Naive thymus-derived CD4-positive, alpha-beta T cell (primary cell): ENCODE measurements around the gene SMIM20. TPM values are rescaled to one million over a fixed set of nuclear protein-coding genes. Genes with fewer than 3 reads are reported as not detected.

Experiments used
- ATAC-seq: fragments of 150-1000 bp; cut with Tn5 transposase; 2 replicates; pipeline ENCODE4 v1.10.0; 2021; ENCODE audit warnings: mild to moderate bottlenecking, moderate library complexity
- CTCF ChIA-PET: fragments of 350-600 bp; sonication (Branson Sonifier 250); formaldehyde crosslinking; loops from one replicate; lab custom pipeline; 2021; ENCODE audit warnings: antibody characterized with exemption; lab: Charles Lee
- POLR2A ChIA-PET: fragments of 350-600 bp; sonication (Branson Sonifier 250); formaldehyde crosslinking; loops from one replicate; lab custom pipeline; 2021; ENCODE audit warnings: antibody characterized with exemption, inconsistent platforms; lab: Charles Lee
- DNase-seq, 9 donors: peaks; one replicate each; pipeline versions ENCODE4 v3.0.0 to v3.0.0-alpha.2; 2020 to 2022; ENCODE audit warnings: mixed read lengths in 1 of 9
- H3K27ac ChIP-seq: one replicate; pipeline ENCODE4 v1.7.0; 2013; ENCODE audit warnings: mild to moderate bottlenecking, low read depth, low read length, moderate library complexity
- H3K27me3 ChIP-seq, 2 donors: one replicate each; pipeline ENCODE4 v1.7.0; 2013; ENCODE audit warnings: low read length in 2 of 2, mild to moderate bottlenecking in 2 of 2, moderate library complexity in 2 of 2; ENCODE audit not compliant: control insufficient read depth in 2 of 2, insufficient read depth in 2 of 2
- H3K36me3 ChIP-seq, 3 experiments: 1 replicate in 2 of 3; 2 replicates in 1 of 3; pipeline ENCODE4 v1.7.0; 2013; ENCODE audit warnings: low read length in 3 of 3, mild to moderate bottlenecking in 3 of 3, moderate library complexity in 1 of 3; ENCODE audit not compliant: insufficient read depth in 3 of 3, control insufficient read depth in 2 of 3
- H3K4me1 ChIP-seq, 2 donors: one replicate each; pipeline ENCODE4 v1.7.0; 2013; ENCODE audit warnings: low read length in 2 of 2, mild to moderate bottlenecking in 2 of 2, moderate library complexity in 1 of 2; ENCODE audit not compliant: control insufficient read depth in 2 of 2, insufficient read depth in 2 of 2
- H3K4me3 ChIP-seq: 2 replicates; pipeline ENCODE4 v1.7.0; 2013; ENCODE audit warnings: mild to moderate bottlenecking, low read length
- H3K9me3 ChIP-seq, 3 experiments: 1 replicate in 2 of 3; 2 replicates in 1 of 3; pipeline ENCODE4 v1.7.0; 2013; ENCODE audit warnings: low read length in 3 of 3; ENCODE audit not compliant: control insufficient read depth in 2 of 3
- H3K27ac Mint-ChIP-seq, 9 donors: one replicate each; pipeline ENCODE4 v1.8.0; 2020 to 2022; ENCODE audit warnings: mixed read lengths in 9 of 9, mild to moderate bottlenecking in 8 of 9, moderate library complexity in 5 of 9, inconsistent platforms in 2 of 9
- H3K27me3 Mint-ChIP-seq, 5 donors: one replicate each; pipeline ENCODE4 v1.8.0; 2021 to 2022; ENCODE audit warnings: mixed read lengths in 5 of 5, mild to moderate bottlenecking in 1 of 5
- H3K36me3 Mint-ChIP-seq, 5 donors: one replicate each; pipeline ENCODE4 v1.8.0; 2020 to 2022; ENCODE audit warnings: mixed read lengths in 5 of 5, mild to moderate bottlenecking in 3 of 5, inconsistent platforms in 1 of 5
- H3K4me1 Mint-ChIP-seq, 7 donors: one replicate each; pipeline ENCODE4 v1.8.0; 2020 to 2022; ENCODE audit warnings: mixed read lengths in 7 of 7, mild to moderate bottlenecking in 3 of 7, inconsistent platforms in 1 of 7
- H3K4me3 Mint-ChIP-seq, 10 donors: one replicate each; pipeline ENCODE4 v1.8.0; 2020 to 2022; ENCODE audit warnings: mild to moderate bottlenecking in 10 of 10, mixed read lengths in 10 of 10, moderate library complexity in 6 of 10, inconsistent platforms in 2 of 10
- H3K9me3 Mint-ChIP-seq, 11 donors: one replicate each; pipeline ENCODE4 v1.8.0; 2020 to 2022; ENCODE audit warnings: mixed read lengths in 11 of 11, mild to moderate bottlenecking in 4 of 11, inconsistent platforms in 1 of 11, moderate library complexity in 1 of 11
- intact Hi-C, 2 donors: fragments of 100-400 bp; cut with micrococcal nuclease; formaldehyde crosslinking; loops; one replicate each; pipeline ENCODE4 v1.15.1; 2023
- polyA plus RNA-seq, 2 donors: library from polyadenylated mRNA; unstranded; fragments of 300-500 nt; fragmentation: Illumina TruSeq; gene quantifications; one replicate each; pipeline ENCODE4 v1.2.3, GENCODE V29; 2021
- total RNA-seq, 6 experiments: library from RNA in 5 of 6; stranded (reverse) in 5 of 6; gene quantifications; 1 replicate in 5 of 6; 2 replicates in 1 of 6; pipeline ENCODE4 v1.2.3 and lab custom pipeline; 2021 to 2026

SMIM20 gene
- total and polyA plus RNA-seq, 7 experiments from 2014 or later: 11.6 to 67.5 (median 17.8) TPM

- ATAC-seq: no peak
- no peaks in the 10 kb centered on the region for H3K4me1 ChIP-seq
- no peaks in the 10 kb centered on the region for H3K27me3 ChIP-seq
- POLR2A ChIA-PET: no interaction called here
- intact Hi-C loops: no loop called here
- Mint-ChIP-seq H3K36me3 (no peaks in the 10 kb centered on the region), H3K27me3 (no peaks in the 10 kb centered on the region), H3K4me3 (no peak overlapping the region), H3K9me3 (no peaks in the 10 kb centered on the region), H3K4me1 (peaks cover 0 to 6% (median 2%) of the 10 kb centered on the region in 7 donors), H3K27ac (no peak overlapping the region)
- H3K36me3 ChIP-seq: no peaks in the 10 kb centered on the region
- CTCF ChIA-PET: no interaction called here
- no peak overlapping the region for H3K4me3 ChIP-seq
- DNase-seq: no peak
- H3K27ac ChIP-seq: no peak overlapping the region
- no peaks in the 10 kb centered on the region for H3K9me3 ChIP-seq
Measured at GRCh38 chr4:25889589-25890503, 24.2 kb upstream of the SMIM20 start.

- POLR2A ChIA-PET: no interaction called here
Measured at GRCh38 chr4:25890571-25891485, 23.2 kb upstream of the SMIM20 start.

GRCh38 chr4:25892796-25893195 lies 21.2 kb upstream of the SMIM20 start:
- no peak overlapping the region for H3K27ac ChIP-seq
- no peak overlapping the region for H3K27ac Mint-ChIP-seq
- no peaks in the 10 kb centered on the region for H3K9me3 ChIP-seq
- H3K4me1 Mint-ChIP-seq: peaks cover 0 to 6% (median 2%) of the 10 kb centered on the region in 7 donors
- ATAC-seq (no peak), DNase-seq (no peak)
- H3K4me1 ChIP-seq: no peaks in the 10 kb centered on the region
- no peaks in the 10 kb centered on the region for H3K36me3 ChIP-seq
- no peak overlapping the region for H3K4me3 Mint-ChIP-seq
- intact Hi-C loops: no loop called here
- peaks cover 0 to 3% (median 0%) of the 10 kb centered on the region in 5 donors for H3K27me3 Mint-ChIP-seq
- H3K36me3 Mint-ChIP-seq: no peaks in the 10 kb centered on the region
- no peak overlapping the region for H3K4me3 ChIP-seq
- CTCF ChIA-PET: no interaction called here
- H3K9me3 Mint-ChIP-seq: no peaks in the 10 kb centered on the region
- no peaks in the 10 kb centered on the region for H3K27me3 ChIP-seq
- POLR2A ChIA-PET: no interaction called here

More at GRCh38 chr4:25890571-25891485, 23.2 kb upstream of the SMIM20 start:
- Mint-ChIP-seq H3K36me3 (no peaks in the 10 kb centered on the region), H3K27ac (no peak overlapping the region), H3K4me1 (peaks cover 0 to 6% (median 2%) of the 10 kb centered on the region in 7 donors), H3K27me3 (peaks cover 0 to 3% (median 0%) of the 10 kb centered on the region in 5 donors), H3K4me3 (no peak overlapping the region), H3K9me3 (no peaks in the 10 kb centered on the region)
- H3K4me3 ChIP-seq: no peak overlapping the region
- DNase-seq (no peak), ATAC-seq (no peak)
- H3K27me3 ChIP-seq: no peaks in the 10 kb centered on the region
- H3K27ac ChIP-seq: no peak overlapping the region
- H3K4me1 ChIP-seq: no peaks in the 10 kb centered on the region
- intact Hi-C loops: no loop called here
- CTCF ChIA-PET: no interaction called here
- H3K36me3 ChIP-seq: no peaks in the 10 kb centered on the region
- no peaks in the 10 kb centered on the region for H3K9me3 ChIP-seq

- ATAC-seq (no peak), DNase-seq (no peak)
- H3K27me3 Mint-ChIP-seq: peaks cover 0 to 3% (median 0%) of the 10 kb centered on the region in 5 donors
- ChIA-PET POLR2A (no interaction called here), CTCF (interaction anchor here (0.6 kb wide), 1 partner anchor 54 kb away, joined by 3 read pairs; no protein-coding TSS in a partner anchor)
- Histone ChIP-seq H3K9me3 (no peaks in the 10 kb centered on the region), H3K27me3 (no peaks in the 10 kb centered on the region), H3K4me3 (no peak overlapping the region), H3K4me1 (no peaks in the 10 kb centered on the region), H3K27ac (no peak overlapping the region), H3K36me3 (no peaks in the 10 kb centered on the region)
- intact Hi-C loops: no loop called here
- H3K9me3 Mint-ChIP-seq: no peaks in the 10 kb centered on the region
- no peaks in the 10 kb centered on the region for H3K36me3 Mint-ChIP-seq
- H3K4me1 Mint-ChIP-seq: no peaks in the 10 kb centered on the region
- no peak overlapping the region for H3K27ac Mint-ChIP-seq
- no peak overlapping the region for H3K4me3 Mint-ChIP-seq
Measured at GRCh38 chr4:25896776-25897539, 17.1 kb upstream of the SMIM20 start.

GRCh38 chr4:25900310-25900709 lies 13.7 kb upstream of the SMIM20 start:
- H3K9me3 Mint-ChIP-seq: no peaks in the 10 kb centered on the region
- H3K27ac Mint-ChIP-seq: no peak overlapping the region
- no peak overlapping the region for H3K4me3 Mint-ChIP-seq
- CTCF ChIA-PET: no interaction called here
- Histone ChIP-seq H3K27me3 (no peaks in the 10 kb centered on the region), H3K4me3 (no peak overlapping the region), H3K9me3 (no peaks in the 10 kb centered on the region), H3K4me1 (no peaks in the 10 kb centered on the region), H3K36me3 (no peaks in the 10 kb centered on the region), H3K27ac (no peak overlapping the region)
- intact Hi-C loops: no loop called here
- H3K4me1 Mint-ChIP-seq: no peaks in the 10 kb centered on the region
- H3K27me3 Mint-ChIP-seq: no peaks in the 10 kb centered on the region
- ATAC-seq (no peak), DNase-seq (no peak)
- H3K36me3 Mint-ChIP-seq: peaks cover 0 to 8% (median 3%) of the 10 kb centered on the region in 5 donors
- POLR2A ChIA-PET: no interaction called here

- Mint-ChIP-seq H3K4me1 (no peaks in the 10 kb centered on the region), H3K4me3 (no peak overlapping the region), H3K27ac (no peak overlapping the region), H3K9me3 (no peaks in the 10 kb centered on the region), H3K27me3 (no peaks in the 10 kb centered on the region), H3K36me3 (peaks cover 0 to 8% (median 4%) of the 10 kb centered on the region in 5 donors)
- Histone ChIP-seq H3K4me3 (no peak overlapping the region), H3K4me1 (no peaks in the 10 kb centered on the region), H3K27ac (no peak overlapping the region), H3K9me3 (no peaks in the 10 kb centered on the region), H3K27me3 (no peaks in the 10 kb centered on the region), H3K36me3 (no peaks in the 10 kb centered on the region)
- no peak for DNase-seq
- intact Hi-C loops: no loop called here
- ChIA-PET POLR2A (no interaction called here), CTCF (no interaction called here)
- ATAC-seq: no peak
Measured at GRCh38 chr4:25901030-25901430, 13.0 kb upstream of the SMIM20 start.
